Activated T-cell treated with anti-CD3 and anti-CD28 coated beads for 24 hours (primary cell): Measurements from ENCODE around the gene DLX2.
"Not testable (repeated sequence)": the region's sequence is repeated elsewhere in the genome, so short reads cannot be mapped to it uniquely, and the experiment has no call there.

Experiments used
- DNase-seq: peaks from one replicate; pipeline ENCODE4 v3.0.0-alpha.2; 2020; ENCODE audit warnings: low read depth

The DLX2 gene

DNA sequence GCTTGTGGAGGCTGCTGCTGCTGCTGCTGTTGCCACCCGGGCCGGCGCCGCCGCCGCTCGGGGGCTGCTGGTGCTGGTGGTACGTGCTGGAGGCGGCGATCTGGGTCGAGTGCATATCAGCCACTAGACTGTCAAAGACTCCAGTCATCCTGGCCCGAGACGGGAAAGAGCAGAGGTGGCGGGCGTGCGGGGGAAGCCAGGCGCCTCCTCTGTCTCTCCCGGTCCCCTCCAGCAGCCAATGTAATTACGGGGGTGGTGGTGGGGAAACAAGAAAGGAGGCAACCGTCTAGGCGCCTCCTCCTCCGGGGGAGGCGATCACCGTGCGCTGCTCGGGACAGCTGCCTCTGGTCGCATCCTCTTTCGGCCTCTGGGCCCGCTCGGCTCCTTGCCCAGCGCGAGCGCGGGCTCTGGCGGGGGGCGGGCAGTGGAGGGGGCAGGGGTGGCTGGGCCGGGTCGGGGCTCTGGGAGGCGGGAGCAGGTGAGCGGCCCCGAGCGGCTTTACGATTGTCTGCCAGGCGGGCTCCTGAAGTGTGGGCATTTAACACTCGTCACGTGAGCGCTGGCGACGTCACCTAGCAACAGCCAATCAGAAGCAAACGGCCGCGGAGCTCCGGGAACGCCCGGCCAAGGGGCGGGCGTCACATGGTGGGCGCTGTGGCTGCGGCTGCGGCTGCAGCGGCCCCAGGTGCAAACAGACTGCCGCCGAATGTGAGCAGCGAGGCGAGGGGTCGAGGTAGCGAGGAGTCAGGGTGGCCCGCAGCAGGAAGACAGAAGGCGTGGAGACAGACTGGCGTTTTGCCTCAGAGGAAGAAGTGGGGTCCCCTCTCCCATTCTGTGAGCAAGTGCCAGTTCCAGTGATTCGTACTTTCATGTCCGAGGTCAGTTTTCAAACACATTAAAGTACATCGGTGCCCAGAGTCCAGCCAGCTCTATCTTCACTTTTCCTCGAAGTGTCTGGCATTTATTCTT, at the start of gene DLX2:
TSS of gene DLX2 (minus strand) at position 510 of the 969 bp plus-strand sequence. CDS start at position 148, 362 bp downstream.
- peak; percentile 67 for DNase-seq

DNA sequence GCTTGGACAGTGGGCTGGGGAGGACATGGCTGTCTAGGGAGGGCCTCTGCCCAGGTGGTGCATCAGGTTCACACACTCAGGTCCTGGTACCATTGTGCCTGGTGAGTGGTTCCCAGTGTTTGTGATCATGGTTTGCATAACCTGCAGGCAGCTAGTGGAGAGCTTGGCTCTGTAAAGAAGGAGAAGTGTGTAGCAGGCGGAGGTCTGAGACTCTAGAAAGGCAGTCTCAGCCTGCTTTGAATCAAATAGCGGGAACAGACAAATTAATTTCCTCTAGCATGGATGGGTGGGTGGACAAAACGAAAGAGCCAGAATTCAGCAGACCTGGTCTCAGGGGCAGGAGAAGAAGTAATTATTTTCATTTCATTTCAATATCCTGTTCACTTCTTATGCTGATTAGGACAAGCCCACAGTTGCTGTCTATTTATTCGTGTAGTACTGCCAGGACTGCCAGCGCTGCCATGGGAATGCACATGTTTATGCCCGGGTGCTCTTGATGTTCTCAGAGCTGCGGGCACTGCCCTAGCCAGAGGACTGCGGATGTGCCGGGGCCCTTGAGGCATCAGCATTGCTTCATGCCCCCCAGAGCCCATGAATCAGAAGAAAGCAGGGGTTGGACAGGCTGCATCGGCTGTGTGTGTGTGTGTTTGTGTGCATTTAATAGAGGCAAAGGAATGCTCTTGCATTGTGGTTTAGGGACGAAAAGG, 45.4 kb upstream of the DLX2 start:
- DNase-seq = no peak

DNA sequence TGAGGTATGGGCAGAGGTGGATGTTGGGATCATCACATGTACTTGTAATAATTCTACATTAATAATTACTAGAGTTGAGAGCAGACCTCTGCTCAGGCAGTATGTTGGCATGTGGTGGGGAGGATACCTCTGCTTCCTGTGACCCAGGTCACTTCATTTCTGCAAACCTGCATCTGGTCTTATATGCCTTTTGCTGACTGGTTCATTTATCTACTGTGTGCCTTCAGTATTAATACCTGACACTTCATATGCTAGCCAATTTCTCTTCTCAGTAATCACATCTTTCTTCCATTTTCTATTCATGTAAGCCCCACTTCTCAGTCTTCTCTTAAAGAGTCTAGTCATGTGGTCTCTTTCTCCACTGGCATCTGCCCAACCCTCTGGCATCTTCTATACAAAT, 41.1 kb upstream of the DLX2 start:
- DNase-seq = no peak

- DNase-seq = not testable (repeated sequence)
Observed at GRCh38 chr2:172138727-172139126, 36.0 kb upstream of the DLX2 start.

- DNase-seq = no peak
Observed at GRCh38 chr2:172137943-172138342, 35.2 kb upstream of the DLX2 start.

DNA sequence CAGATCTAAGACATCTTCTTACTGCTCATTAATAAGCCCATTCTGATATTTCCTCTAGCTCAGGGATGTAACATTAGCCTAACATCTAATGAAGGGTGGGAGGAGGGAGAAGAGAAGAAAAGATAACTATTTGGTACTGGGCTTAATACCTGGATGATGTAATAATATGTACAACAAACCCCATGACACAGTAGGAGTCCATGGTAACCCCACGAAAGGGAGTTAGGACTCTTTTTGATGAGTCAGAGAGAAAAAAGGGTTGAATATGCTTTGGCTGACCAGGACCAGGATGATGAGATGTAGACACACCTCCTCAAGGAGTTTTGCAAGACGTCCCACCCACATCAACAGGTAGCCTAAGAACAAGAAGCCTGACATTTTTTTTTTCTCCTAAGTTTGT, 34.4 kb upstream of the DLX2 start:
- no peak for DNase-seq

GRCh38 chr2:172135446-172135845, 32.7 kb upstream of the DLX2 start:
- no peak for DNase-seq

DNA sequence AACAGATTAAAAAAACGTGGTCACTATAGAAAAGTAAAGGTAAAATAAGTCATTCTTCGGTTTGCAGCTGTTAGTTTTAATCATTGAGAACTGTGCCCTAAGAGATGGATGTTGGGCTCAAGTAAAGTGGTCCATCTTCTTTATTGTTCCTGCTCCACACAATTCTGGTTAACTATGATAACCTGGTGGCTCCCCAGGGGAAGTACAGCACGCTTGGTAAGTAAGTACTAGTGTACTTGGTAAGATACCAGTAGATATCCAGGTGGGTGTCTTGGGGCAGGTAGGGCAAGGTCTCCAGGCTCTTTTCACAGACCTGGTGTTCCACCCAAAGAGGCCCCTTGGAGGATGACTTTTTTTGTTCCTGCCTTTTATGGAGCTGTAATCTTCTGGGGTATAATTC, 31.6 kb upstream of the DLX2 start:
- no peak for DNase-seq

DNA sequence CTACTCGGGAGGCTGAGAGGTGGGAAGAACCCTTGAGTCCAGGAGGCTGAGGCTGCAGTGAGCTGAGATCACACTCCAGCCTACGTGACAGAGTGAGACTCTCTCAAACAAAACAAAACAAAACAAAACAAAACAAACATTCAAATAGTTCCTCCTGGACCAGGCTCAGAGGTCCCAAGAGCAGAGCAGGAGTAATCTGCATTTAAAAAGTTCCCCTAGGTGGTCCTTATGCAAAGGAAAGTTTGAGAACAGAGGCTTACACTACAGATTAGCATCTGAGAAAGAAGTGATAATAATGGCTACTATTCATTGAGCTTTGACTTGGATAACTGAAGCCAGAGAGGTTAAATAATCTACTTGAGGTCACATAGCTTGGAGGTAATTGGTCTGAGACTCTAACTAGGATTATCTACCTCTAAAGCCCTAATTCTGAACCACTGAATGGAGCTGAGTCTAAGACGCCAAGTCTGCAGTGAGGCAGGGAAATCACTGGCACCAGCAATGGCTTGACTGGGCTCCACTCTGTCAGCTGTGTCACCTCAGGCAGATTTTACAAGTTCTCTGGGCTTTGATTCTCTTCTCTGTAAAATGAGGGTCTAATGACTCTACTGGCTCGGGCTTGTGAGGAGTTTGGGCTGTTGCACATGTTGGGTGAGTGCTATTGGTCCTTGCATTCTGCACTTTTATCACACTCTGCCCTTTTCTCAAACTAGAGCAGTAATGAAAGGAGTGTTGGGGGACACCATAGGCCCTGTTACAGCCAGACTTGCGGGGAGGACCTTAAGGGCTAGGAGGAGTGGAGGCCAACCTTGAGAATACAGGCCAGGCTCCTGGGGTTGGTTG, 29.2 kb upstream of the DLX2 start:
- DNase-seq = no peak

GRCh38 chr2:172129404-172129803, 26.7 kb upstream of the DLX2 start:
- DNase-seq = no peak

- no peak for DNase-seq
Observed at GRCh38 chr2:172128484-172128883, 25.8 kb upstream of the DLX2 start.

DNA sequence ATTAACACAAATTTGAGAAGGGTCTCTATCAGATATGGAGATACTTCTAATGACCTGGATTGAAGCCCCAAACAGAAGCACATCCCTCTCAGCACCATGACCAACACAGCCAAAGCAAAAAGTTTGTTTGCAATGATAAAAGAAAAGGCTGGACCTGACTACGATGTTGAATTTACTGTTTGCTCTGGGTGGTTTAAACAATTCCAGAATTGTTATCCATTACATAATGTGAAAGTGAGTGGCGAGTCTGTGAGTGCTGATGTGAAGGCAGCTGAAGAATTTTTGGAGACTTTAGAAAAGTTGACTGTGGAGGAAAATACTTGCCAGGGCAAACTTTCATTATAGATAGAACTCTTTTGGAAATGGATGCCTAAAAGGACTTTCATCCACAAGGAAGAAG, 17.4 kb upstream of the DLX2 start:
- no peak for DNase-seq

DNA sequence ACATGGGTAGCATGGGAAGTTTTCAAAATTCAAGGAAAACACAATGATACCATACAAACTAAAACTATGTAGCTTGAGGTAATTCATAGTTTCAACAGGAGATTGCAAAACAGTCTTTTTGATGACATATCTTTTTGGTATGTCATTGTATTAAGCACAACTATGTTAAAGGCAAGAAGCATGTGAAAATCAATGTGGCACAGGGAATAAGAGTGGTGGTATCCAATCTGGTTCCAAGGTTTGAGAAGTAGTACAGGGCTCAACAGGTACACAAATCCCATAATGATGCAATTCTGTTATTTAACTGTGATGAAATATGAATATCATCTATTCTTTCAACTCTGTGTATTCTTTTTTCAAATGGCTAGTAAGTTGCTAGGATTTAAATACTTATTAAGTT, 16.4 kb upstream of the DLX2 start:
- DNase-seq = no peak

- DNase-seq = no peak
Observed at GRCh38 chr2:172116107-172116506, 13.4 kb upstream of the DLX2 start.

DNA sequence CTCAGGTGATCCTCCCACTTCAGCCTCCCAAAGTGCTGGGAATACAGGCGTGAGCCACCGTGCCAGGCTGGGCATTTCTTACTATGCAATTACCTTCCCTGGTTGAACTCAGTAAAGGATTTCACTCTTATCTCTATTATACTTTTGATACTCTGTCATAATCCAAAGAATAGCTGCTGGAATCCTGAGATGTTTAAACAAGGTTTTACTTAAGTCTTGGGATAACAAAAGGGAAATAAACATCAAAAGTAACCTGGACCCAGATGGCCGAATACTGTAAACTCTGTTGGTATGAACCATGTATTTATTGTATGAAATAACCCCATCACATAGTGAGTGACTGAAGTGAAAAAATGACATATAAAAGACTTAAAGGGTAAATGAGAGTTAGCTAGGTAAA, 11.9 kb upstream of the DLX2 start:
- no peak for DNase-seq

DNA sequence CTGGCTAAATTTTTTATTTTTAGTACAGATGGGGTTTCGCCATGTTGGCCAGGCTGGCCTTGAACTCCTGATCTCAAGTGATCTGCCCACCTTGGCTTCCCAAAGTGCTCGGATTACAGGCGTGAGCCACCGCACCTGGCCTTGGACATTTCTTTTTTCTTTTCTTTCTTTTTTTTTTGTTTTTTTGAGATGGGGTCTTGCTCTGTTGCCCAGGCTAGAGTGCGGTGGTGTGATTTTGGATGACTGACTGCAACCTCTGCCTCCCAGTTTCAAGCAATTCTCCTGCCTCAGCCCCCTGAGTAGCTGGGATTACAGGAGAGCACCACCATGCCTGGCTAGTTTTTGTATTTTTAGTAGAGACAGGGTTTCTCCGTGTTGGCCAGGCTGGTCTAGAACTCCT, 11.5 kb upstream of the DLX2 start:
- DNase-seq = not testable (repeated sequence)

DNA sequence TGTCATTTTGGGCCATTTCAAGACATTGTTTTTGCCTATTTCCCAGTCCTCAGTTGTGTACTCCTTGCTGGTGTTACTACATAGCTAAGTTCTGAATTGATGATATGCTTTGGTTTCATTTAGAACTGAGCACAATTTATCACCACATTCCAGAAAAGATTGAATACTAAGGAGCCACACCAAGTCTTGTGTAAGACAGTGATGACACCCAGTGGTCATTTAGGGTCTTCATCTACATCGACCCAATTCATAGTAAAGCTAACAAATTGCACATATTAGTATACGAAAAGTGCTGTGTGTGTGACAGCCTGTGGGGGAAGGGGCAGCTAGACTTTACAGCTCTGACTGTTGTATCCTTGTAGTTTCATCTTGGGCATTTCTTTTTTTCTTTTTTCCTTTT, 10.9 kb upstream of the DLX2 start:
- no peak for DNase-seq

DNA sequence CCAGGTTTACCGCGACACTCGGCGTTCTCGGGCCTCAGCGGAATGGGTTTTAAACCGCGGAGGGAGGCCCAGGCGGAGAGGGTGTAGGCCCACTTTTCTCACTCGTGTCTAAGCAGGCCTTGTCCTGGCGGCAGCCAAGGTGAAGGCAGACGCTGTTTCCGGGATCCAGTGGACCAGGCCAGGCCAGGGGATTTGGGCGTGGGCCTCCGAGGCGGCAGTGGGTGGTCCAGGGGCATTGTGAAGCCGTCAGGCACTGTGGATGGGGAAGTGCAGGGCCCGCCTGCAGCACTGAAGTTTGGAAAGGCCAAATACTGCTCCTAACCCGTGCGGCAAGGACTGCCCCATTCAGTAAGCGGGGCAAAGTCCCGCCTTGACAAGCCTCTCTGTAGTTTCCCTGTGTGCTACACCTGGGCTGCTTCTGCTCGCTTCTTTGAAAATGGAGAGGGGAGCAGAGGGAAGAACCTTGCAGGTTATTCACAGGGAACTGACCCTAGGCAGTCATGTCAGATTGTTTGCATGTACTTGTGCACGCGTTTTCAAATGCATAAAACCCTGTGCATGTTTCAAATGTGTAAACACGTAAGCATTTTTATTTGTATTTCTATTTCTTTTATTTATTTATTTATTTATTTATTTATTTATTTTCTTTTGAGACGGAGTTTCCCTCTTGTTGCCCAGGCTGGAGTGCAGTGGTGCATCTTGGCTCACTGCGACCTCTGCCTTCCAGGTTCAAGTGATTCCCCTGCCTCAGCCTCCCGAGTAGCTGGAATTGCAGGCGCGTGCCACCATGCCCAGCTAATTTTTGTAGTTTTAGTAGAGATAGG, 7.5 kb upstream of the DLX2 start:
- DNase-seq = no peak

GRCh38 chr2:172109256-172109987, 6.7 kb upstream of the DLX2 start:
- DNase-seq = no peak

DNA sequence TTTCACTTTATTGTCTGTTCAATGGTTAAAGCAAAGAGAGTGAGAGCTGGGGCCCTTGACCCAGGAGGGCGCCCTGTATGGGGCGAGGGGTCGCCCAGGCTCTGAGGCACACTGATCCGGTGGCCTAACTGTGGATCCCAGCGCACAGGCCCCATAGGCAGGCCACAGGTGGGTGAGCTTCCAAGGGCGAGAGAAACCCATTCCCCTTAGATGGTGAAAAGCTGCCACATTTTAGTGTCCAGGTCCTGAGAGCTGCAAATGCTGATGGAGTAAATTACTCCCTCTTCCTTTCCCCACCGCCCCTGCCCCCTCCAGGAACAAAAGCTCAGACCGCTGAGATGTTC, 5.9 kb upstream of the DLX2 start:
- no peak for DNase-seq
